ENCODE results near the gene SARNP.
"Not testable (repeated sequence)": the region's sequence is repeated elsewhere in the genome, so short reads cannot be mapped to it uniquely, and the experiment has no call there.

The SARNP gene

GRCh38 chr12:55839345-55840140 is 22.0 kb upstream of the SARNP start:
- no peak for DNase-seq (ENCODE audit: low spot score)

GRCh38 chr12:55838361-55838760 is 20.8 kb upstream of the SARNP start:
- DNase-seq (ENCODE audit: low spot score), result no peak

GRCh38 chr12:55834400-55834799 is 16.9 kb upstream of the SARNP start:
- not testable (repeated sequence) for DNase-seq (ENCODE audit: low spot score)

GRCh38 chr12:55833056-55833455 is 15.5 kb upstream of the SARNP start:
- DNase-seq (ENCODE audit: low spot score), result no peak

GRCh38 chr12:55831447-55831815 is 13.9 kb upstream of the SARNP start:
- no peak for DNase-seq (ENCODE audit: low spot score)

GRCh38 chr12:55830601-55831446 is 13.3 kb upstream of the SARNP start:
- DNase-seq (ENCODE audit: low spot score), result peak; percentile 71

- DNase-seq (ENCODE audit: low spot score), result peak; percentile 18
These were observed 12.6 kb upstream of the SARNP start for GRCh38 chr12:55829967-55830600.

GRCh38 chr12:55828357-55828756 is 10.8 kb upstream of the SARNP start:
- DNase-seq (ENCODE audit: low spot score), result no peak

GRCh38 chr12:55827806-55828205 is 10.3 kb upstream of the SARNP start:
- no peak for DNase-seq (ENCODE audit: low spot score)

- DNase-seq (ENCODE audit: low spot score), result no peak
These were observed 7.2 kb upstream of the SARNP start for GRCh38 chr12:55824726-55825125.

- DNase-seq (ENCODE audit: low spot score), result no peak
These were observed 5.9 kb upstream of the SARNP start for GRCh38 chr12:55823419-55823818.

- no peak for DNase-seq (ENCODE audit: low spot score)
These were observed 4.7 kb upstream of the SARNP start for GRCh38 chr12:55822228-55822627.

GRCh38 chr12:55820679-55821078 is 3.2 kb upstream of the SARNP start:
- no peak for DNase-seq (ENCODE audit: low spot score)

GRCh38 chr12:55818886-55819285 is 1.4 kb upstream of the SARNP start:
- no peak for DNase-seq (ENCODE audit: low spot score)

- DNase-seq (ENCODE audit: low spot score), result no peak
These were observed 710 bp upstream of the SARNP start for GRCh38 chr12:55818140-55818728.

GRCh38 chr12:55816881-55817344 is 611 bp downstream of the SARNP start:
- DNase-seq (ENCODE audit: low spot score), result no peak

GRCh38 chr12:55815473-55815872 is 2.1 kb downstream of the SARNP start:
- no peak for DNase-seq (ENCODE audit: low spot score)

- no peak for DNase-seq (ENCODE audit: low spot score)
These were observed 3.3 kb downstream of the SARNP start for GRCh38 chr12:55814257-55814656.

GRCh38 chr12:55812088-55812487 is 5.4 kb downstream of the SARNP start:
- DNase-seq (ENCODE audit: low spot score), result no peak

- no peak for DNase-seq (ENCODE audit: low spot score)
These were observed 8.2 kb downstream of the SARNP start for GRCh38 chr12:55809274-55809673.

GRCh38 chr12:55806982-55807381 is 10.5 kb downstream of the SARNP start:
- DNase-seq (ENCODE audit: low spot score), result no peak

- no peak for DNase-seq (ENCODE audit: low spot score)
These were observed 20.0 kb downstream of the SARNP start for GRCh38 chr12:55797550-55797949.

Data from SK-N-DZ (cell line).